Endometrial microvascular endothelial cells (primary cell): ENCODE data around the gene ZNF227. TPM values are rescaled to one million over a fixed set of nuclear protein-coding genes. Genes with fewer than 3 reads are reported as not detected.
"Not testable (repeated sequence)": the region's sequence is repeated elsewhere in the genome, so short reads cannot be mapped to it uniquely, and the experiment has no call there.

Experiments used
- in situ Hi-C: cut with HindIII; loops from 2 replicates; pipeline ENCODE4 v1.10.0; 2017; ENCODE audit warnings: low sequenced_read_pairs, low pct_unique_long_range_greater_than_20kb; ENCODE audit errors: inconsistent ontology term
- total RNA-seq: library from RNA; depleted of rRNA; stranded (reverse); fragments of >200 nt; gene quantifications from one replicate; pipeline ENCODE4 v1.2.3, GENCODE V29; 2015; ENCODE audit errors: inconsistent ontology term

ZNF227 gene
- total RNA-seq, 1 donor from 2014 or later: 11.8 TPM

GRCh38 chr19:44228318-44228717, 16.0 kb downstream of the ZNF227 start:
- in situ Hi-C loops: no loop called here

DNA sequence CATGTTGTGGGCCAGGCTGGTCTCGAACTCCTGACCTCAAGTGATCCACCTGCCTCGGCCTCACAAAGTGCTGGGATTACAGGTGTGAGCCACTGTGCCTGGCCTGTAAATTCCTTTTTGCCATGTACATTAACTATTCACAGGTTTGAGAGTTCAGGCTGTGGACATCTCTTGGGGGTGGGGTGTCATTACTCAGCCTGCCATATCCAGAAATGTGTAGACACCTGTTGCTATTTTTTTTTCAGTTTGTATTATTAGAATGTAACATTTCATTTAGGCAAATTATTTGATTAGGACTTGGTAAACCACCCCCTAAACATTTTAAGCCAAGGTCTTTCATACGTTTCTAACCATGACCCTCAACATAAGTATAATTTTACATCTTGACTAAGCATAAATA, 20.5 kb downstream of the ZNF227 start:
- in situ Hi-C loops: no loop called here

DNA sequence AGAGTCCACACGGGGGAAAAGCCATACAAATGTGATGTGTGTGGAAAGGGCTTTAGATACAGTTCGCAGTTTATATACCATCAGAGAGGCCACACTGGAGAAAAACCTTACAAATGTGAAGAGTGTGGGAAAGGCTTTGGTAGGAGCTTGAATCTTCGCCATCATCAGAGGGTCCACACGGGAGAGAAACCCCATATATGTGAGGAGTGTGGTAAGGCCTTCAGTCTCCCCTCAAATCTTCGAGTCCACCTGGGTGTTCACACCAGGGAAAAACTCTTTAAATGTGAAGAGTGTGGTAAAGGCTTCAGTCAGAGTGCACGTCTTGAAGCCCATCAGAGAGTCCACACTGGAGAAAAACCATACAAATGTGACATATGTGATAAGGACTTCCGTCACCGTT, 24.1 kb downstream of the ZNF227 start:
- in situ Hi-C loops: no loop called here

DNA sequence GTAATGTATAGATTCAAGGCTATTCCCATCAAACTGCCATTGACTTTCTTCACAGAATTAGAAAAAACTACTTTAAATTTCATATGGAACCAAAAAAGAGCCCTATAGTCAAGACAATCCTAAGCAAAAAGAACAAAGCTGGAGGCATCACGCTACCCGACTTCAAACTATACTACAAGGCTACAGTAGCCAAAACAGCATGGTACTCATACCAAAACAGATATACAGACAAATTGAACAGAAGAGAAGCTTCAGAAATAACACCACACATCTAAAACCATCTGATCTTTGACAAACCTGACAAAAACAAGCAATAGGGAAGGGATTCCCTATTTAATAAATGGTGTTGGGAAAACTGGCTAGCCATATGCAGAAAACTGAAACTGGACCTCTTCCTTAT, 40.0 kb downstream of the ZNF227 start:
- in situ Hi-C loops: not testable (repeated sequence)

GRCh38 chr19:44253392-44253791, 41.1 kb downstream of the ZNF227 start:
- in situ Hi-C loops: not testable (repeated sequence)

GRCh38 chr19:44254496-44254895, 42.2 kb downstream of the ZNF227 start:
- in situ Hi-C loops: no loop called here

DNA sequence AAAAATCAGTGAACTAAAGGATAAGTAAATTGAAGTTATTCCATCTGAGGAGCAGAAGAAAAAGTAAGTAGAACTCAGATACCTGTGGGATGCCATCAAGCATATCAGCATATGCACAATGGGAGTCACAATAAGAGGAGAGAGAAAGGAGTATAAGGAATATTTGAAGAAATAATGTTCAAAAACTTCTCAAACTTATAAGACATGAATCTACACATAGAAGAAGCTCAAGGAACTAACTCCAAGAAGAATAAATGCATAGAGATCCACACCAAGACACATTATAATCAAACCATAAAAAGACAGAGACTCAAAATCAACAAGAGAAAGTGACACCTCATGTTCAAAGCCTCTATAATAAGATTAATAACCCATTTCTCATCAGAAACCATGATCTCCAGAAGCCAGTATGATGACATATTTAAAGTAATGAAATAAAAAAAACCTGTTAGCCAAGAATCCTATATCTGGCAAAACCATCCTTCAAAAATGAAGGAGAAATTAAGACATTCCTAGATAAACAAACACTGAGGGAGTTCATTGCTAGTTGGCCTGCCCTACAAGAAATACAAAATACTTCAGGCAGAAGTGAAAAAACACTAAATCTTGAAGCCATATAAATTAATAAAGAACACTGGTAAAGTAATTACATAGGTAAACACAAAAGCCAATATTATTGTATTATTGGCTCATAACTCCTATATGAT, 43.5 kb downstream of the ZNF227 start:
- in situ Hi-C loops: no loop called here

- in situ Hi-C loops: no loop called here
These were observed 45.8 kb downstream of the ZNF227 start for GRCh38 chr19:44258136-44258535.

- in situ Hi-C loops: no loop called here
These were observed 46.6 kb downstream of the ZNF227 start for GRCh38 chr19:44258835-44259413.

DNA sequence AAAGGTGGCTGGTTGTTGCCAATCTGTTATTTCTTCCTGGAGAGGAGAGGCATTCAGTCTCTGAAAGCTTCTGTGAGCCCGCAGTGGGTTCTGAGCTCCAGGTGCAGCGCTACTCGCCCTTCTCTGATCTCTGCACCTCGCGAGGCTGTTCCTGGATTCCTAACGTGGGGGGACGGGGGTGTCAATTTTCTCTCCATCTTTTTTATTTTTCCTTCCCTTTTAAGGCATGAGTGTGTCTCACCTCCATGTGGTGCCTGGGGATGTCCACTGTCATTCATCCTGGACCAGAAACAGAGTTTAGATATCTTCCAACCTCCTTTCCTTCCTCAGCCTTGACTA, 48.0 kb downstream of the ZNF227 start:
- in situ Hi-C loops: no loop called here

- in situ Hi-C loops: no loop called here
These were observed 48.5 kb downstream of the ZNF227 start for GRCh38 chr19:44260695-44261446.

DNA sequence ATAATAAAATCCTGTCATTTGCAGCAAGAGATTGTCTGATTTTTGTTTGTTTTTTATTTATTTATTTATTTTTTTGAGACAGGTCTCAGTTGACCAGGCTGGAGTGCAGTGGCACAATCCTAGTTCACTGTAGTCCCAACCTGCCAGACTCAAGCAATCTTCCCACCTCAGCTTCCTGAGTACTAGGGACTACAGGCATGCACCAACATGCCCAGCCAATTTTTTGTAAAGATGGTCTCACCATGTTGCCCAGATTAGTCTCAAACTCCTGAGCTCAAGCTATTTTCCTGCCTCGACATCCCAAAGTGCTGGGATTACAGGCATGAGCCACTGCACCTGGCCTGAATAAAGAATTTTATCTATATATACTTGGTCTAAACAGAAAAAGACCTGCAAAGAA, 65.0 kb downstream of the ZNF227 start:
- in situ Hi-C loops: no loop called here

- in situ Hi-C loops: no loop called here
These were observed 65.9 kb downstream of the ZNF227 start for GRCh38 chr19:44278181-44278690.

DNA sequence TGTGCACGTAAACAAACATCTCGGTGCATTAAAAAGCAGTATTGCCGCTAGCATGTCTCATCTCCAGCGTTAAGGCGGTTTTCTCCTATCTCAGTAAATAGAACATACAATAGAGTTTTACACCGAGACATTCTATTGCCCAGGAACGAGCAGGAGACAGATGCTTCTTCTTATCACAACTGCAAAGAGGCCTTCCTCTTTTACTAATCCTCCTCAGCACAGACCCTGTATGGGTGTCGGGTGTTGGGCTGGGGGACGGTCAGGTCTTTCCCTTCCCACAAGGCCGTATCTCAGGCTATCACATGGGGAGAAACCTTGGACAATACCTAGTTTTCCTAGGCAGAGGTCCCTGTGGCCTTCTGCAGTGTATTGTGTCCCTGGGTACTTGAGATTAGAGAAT, 68.6 kb downstream of the ZNF227 start:
- in situ Hi-C loops: no loop called here

GRCh38 chr19:44282846-44283245, 70.5 kb downstream of the ZNF227 start:
- in situ Hi-C loops: no loop called here

GRCh38 chr19:44284968-44285367, 72.6 kb downstream of the ZNF227 start:
- in situ Hi-C loops: no loop called here
